ENCODE results near the gene PEX11G.
"Not testable (repeated sequence)": the region's sequence is repeated elsewhere in the genome, so short reads cannot be mapped to it uniquely, and the experiment has no call there.

The PEX11G gene

DNA sequence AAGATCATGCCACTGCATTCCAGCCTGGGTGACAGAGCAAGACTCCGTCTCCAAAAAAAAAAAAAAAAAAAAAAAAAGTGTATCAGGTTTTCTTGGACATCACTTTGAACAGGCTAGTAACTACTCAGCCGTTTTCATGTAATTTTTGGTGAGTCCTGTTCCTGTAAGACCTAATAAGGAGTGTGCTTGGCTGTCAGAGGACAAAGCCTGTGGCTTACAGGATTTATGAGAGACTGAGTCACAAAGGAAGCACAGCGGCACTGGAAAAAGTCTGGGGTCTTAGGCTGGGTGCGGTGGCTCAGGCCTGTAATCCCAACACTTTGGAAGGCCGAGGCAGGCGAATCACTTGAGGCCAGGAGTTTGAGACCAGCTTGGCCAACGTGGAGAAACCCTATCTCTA is 55.4 kb downstream of the PEX11G start:
- not testable (repeated sequence) for DNase-seq (ENCODE audit: low read depth)

DNA sequence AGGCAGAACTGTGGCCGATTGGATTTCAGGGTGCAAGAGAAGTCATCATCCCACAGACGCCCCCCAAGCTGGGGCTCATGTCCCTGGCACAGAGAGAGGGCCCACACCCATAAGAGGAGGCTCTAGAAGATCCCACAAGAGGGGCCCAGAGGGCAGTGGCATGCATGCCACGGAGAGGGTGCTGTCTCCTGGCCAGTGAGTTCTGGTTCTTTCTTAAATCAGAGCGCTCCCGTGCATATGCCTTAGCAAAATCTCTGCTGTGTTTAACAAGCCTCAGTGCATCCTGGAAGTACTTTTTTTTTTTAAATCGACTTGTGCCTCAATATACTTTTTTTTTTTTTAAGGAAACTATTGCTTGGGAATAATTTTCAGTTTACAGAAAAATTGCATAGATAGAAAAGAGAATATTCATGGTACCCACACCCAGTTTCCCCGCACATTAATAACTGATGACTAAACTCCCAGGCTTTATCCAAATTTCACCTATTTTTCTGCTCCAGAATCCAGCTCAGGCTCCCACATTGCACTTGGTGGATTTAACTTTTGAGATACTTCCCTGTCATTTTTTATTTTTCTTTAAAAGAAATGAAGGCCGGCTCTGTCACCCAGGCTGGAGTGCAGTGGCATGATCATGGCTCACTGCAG is 59.1 kb downstream of the PEX11G start:
- no peak for DNase-seq (ENCODE audit: low read depth)

DNA sequence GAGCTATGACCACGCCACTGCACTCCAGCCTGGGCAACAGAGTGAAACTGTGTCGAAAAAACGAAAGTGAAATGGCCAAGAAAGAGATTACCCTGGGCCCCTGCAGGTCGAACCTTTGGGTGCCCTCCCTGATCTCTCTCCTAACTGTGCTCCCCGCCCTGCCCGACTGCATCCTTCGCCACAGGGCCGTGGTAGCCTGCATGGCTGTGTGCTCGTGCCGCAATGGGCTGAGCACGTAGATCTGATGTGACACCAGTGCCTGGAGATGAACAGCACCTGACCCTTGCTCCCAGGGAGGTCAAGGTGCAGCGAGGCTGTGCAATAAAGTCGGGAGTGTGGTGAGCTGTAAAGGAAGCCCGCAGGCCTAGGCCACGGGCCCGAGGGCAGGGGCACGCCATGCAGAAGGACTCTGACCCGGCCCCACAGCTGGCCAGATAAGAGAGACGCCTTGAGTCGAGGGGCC is 60.2 kb downstream of the PEX11G start:
- DNase-seq (ENCODE audit: low read depth), result no peak

DNA sequence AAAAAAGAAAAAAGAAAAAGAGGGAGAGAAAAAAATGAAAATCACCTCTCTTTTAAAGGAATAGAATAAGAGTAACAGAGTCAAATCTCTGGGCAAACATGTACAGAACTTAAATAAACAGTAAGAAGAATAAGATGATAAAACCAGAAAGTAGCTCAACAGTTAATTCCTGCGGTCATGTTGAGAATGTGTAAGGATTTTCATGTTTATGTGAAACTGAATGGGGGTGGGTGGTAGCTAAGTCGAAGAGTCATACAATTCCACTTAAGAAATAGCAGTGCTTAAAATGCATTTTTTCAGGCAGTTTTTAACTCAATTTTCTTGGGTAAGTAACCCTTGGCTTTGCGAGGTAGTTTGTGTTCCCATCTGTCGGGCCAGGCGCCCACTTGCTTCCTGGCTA is 60.9 kb downstream of the PEX11G start:
- DNase-seq (ENCODE audit: low read depth), result no peak

DNA sequence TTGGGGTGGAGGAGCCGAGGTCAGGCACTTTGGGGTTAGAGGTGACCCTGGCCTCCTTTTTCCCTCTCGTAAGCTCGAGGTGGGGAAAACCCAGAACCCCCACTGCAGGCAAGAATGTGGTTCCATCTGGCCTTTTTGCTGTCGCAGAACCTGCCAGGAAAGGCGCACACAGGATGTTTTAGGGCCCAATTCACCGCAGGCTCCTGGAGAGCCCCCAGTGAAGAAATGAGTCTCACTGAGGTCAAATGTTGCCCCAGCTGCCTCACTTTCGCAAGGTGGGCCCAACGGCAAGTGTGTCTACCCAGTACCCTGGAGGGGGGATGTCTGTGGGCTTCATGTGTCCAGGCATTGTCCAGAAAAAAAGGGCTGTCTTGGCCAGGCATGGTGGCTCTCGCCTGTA is 61.8 kb downstream of the PEX11G start:
- peak; percentile 20 for DNase-seq (ENCODE audit: low read depth)
